Measurements from ENCODE around the gene PTTG1IP.

The PTTG1IP gene

DNA sequence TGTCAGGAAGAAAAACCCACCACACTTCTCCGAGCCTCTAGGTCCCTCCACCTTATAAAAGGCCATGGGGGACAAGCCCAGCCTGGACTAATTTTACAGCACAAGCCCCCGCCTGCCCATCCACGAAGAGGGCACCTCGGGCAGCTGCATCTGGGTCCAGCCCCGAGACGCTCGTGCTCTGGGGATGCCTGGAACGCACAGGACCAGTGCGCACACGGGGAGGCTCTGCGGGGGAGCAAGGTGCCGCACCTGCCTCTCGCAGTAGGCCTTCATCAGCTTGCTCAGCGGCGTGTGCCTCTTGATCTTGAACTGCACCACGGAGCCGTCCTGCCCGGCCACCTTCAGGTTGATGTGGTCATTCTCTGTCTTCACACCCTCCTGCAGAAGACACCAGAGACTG lies 59.8 kb downstream of the PTTG1IP start:
- Histone ChIP-seq H3K27ac (ENCODE audit: insufficient read depth, low read depth, low read length, poor library complexity, severe bottlenecking) (no peak overlapping the region), H3K9me3 (ENCODE audit: control insufficient read depth, low read length) (no peaks in the 10 kb centered on the region), H3K4me3 (ENCODE audit: insufficient read depth, low read depth, low read length) (no peak overlapping the region), H3K36me3 (ENCODE audit: control insufficient read depth, insufficient read depth, low read length) (peaks cover 9% of the 10 kb centered on the region), H3K4me1 (ENCODE audit: control insufficient read depth, insufficient read depth, low read length) (no peaks in the 10 kb centered on the region), H3K27me3 (ENCODE audit: control insufficient read depth, insufficient read depth, low read length, poor library complexity, severe bottlenecking) (no peaks in the 10 kb centered on the region)
- 92 to 93% methylated on average over 18 of the region's 18 CpGs for WGBS, 2 experiments

DNA sequence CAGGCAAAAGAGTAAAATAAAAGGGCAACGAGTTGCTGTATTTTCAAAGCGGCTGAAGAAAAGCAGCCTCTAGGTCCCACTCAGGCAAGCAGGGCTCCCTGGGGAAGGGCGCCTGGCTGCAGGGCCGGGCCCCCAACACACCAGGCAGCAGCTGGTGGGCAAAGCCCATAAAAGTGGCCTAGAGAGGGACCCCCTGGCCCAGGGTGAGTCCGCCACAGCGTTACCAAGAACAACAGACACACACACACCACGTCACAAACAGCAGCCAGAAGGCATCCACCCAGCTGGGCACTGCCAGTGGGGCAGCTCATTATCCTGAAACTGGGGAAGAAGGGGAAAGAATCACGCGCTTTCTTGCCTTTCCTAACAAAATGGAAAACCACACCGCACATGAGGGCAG lies 60.3 kb downstream of the PTTG1IP start:
- no peaks in the 10 kb centered on the region for H3K4me1 ChIP-seq (ENCODE audit: control insufficient read depth, insufficient read depth, low read length)
- H3K4me3 ChIP-seq (ENCODE audit: insufficient read depth, low read depth, low read length) = no peak overlapping the region
- no peaks in the 10 kb centered on the region for H3K9me3 ChIP-seq (ENCODE audit: control insufficient read depth, low read length)
- H3K36me3 ChIP-seq (ENCODE audit: control insufficient read depth, insufficient read depth, low read length) = peaks cover 13% of the 10 kb centered on the region
- 93 to 94% methylated on average over 10 of the region's 10 CpGs for WGBS, 2 experiments
- H3K27me3 ChIP-seq (ENCODE audit: control insufficient read depth, insufficient read depth, low read length, poor library complexity, severe bottlenecking) = no peaks in the 10 kb centered on the region
- no peak overlapping the region for H3K27ac ChIP-seq (ENCODE audit: insufficient read depth, low read depth, low read length, poor library complexity, severe bottlenecking)

DNA sequence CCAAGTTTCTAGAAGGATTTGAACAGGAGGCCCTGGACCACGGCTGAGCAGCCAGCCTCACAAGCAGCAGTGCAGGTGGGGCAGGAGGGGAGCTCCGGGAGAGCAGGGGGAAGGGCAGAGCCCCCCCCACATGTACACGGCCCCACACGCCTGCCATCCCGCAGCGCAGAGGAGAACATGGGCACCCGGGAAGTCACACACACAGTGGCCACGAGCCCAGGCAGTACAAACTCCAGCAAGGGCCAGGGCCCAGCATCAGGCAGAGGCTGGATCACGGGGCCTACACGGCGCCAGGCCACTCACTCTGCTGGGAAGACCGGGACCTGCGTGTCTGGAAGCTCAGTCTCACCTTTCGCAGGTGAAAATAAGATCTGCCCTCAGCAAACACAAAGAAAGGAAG lies 60.9 kb downstream of the PTTG1IP start:
- Histone ChIP-seq H3K27me3 (ENCODE audit: control insufficient read depth, insufficient read depth, low read length, poor library complexity, severe bottlenecking) (no peaks in the 10 kb centered on the region), H3K27ac (ENCODE audit: insufficient read depth, low read depth, low read length, poor library complexity, severe bottlenecking) (no peak overlapping the region), H3K36me3 (ENCODE audit: control insufficient read depth, insufficient read depth, low read length) (peaks cover 16% of the 10 kb centered on the region), H3K9me3 (ENCODE audit: control insufficient read depth, low read length) (no peaks in the 10 kb centered on the region), H3K4me3 (ENCODE audit: insufficient read depth, low read depth, low read length) (no peak overlapping the region), H3K4me1 (ENCODE audit: control insufficient read depth, insufficient read depth, low read length) (no peaks in the 10 kb centered on the region)
- 93 to 94% methylated on average over 14 of the region's 14 CpGs for WGBS, 2 experiments

DNA sequence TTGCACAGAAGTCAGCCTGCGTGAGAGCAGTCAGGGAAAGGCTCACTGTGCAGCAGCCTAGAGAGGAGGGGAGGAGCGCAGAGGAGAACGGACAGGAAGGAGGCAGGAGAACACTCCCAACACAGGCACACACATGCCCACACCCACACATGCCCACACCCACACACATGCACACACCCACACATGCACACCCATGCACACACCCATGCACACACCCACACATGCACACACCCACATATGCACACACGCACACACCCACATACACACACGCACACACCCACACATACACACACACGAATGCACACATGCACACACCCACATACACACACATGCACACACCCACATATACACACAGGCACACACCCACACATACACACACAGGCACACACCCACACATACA lies 62.7 kb downstream of the PTTG1IP start:
- H3K27me3 ChIP-seq (ENCODE audit: control insufficient read depth, insufficient read depth, low read length, poor library complexity, severe bottlenecking) = no peaks in the 10 kb centered on the region
- H3K9me3 ChIP-seq (ENCODE audit: control insufficient read depth, low read length) = no peaks in the 10 kb centered on the region
- H3K36me3 ChIP-seq (ENCODE audit: control insufficient read depth, insufficient read depth, low read length) = peaks cover 31% of the 10 kb centered on the region
- no peak overlapping the region for H3K4me3 ChIP-seq (ENCODE audit: insufficient read depth, low read depth, low read length)
- WGBS, 2 experiments = 82 to 92% methylated on average over 5 to 6 of the region's 6 CpGs
- no peak overlapping the region for H3K27ac ChIP-seq (ENCODE audit: insufficient read depth, low read depth, low read length, poor library complexity, severe bottlenecking)
- H3K4me1 ChIP-seq (ENCODE audit: control insufficient read depth, insufficient read depth, low read length) = no peaks in the 10 kb centered on the region

DNA sequence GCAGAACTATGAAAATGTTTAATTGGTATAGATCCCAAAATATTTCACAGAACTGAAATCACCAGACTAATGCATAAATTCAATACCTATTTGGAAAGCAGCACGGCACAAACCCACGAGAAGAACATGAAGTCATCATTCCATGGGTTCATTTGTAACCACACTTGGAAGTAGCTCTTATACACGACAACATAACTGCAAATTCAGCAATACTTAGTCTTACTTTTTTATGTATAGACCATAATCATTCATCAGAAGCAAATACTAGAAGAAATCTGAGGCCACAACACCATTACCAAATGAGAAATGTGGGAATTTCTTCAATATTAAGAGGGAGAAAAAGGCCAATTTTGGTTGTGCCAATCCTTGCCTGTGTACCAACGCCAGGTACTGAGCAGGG lies 67.6 kb downstream of the PTTG1IP start:
- Histone ChIP-seq H3K4me1 (ENCODE audit: control insufficient read depth, insufficient read depth, low read length) (no peaks in the 10 kb centered on the region), H3K36me3 (ENCODE audit: control insufficient read depth, insufficient read depth, low read length) (peaks cover 41% of the 10 kb centered on the region), H3K9me3 (ENCODE audit: control insufficient read depth, low read length) (no peaks in the 10 kb centered on the region), H3K4me3 (ENCODE audit: insufficient read depth, low read depth, low read length) (no peak overlapping the region), H3K27ac (ENCODE audit: insufficient read depth, low read depth, low read length, poor library complexity, severe bottlenecking) (no peak overlapping the region), H3K27me3 (ENCODE audit: control insufficient read depth, insufficient read depth, low read length, poor library complexity, severe bottlenecking) (no peaks in the 10 kb centered on the region)
- WGBS, 2 experiments = 94 to 98% methylated on average over 4 of the region's 4 CpGs

DNA sequence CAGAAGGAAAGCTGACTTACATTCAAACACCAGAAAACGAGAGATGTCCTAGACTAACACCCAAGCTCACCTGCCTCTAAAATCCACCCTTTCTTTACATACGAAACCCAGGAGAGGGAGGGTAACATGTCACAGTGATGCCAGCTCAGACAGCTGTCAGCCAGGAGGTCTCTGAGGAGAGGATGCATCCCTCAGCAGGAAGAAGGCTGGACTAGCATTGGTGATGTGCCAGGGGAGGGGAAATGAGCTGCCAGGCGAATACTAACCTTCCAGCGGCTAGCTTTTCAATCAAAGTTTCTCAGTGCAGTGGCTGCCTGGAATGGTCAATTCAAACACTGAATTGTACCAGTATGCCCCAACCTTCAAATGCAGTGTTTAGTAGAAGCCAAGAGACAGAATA lies 68.3 kb downstream of the PTTG1IP start:
- H3K4me3 ChIP-seq (ENCODE audit: insufficient read depth, low read depth, low read length) = no peak overlapping the region
- WGBS, 2 experiments = 84 to 96% methylated on average over 4 of the region's 4 CpGs
- H3K27me3 ChIP-seq (ENCODE audit: control insufficient read depth, insufficient read depth, low read length, poor library complexity, severe bottlenecking) = no peaks in the 10 kb centered on the region
- peaks cover 5% of the 10 kb centered on the region for H3K4me1 ChIP-seq (ENCODE audit: control insufficient read depth, insufficient read depth, low read length)
- H3K27ac ChIP-seq (ENCODE audit: insufficient read depth, low read depth, low read length, poor library complexity, severe bottlenecking) = no peak overlapping the region
- peaks cover 38% of the 10 kb centered on the region for H3K36me3 ChIP-seq (ENCODE audit: control insufficient read depth, insufficient read depth, low read length)
- H3K9me3 ChIP-seq (ENCODE audit: control insufficient read depth, low read length) = no peaks in the 10 kb centered on the region

DNA sequence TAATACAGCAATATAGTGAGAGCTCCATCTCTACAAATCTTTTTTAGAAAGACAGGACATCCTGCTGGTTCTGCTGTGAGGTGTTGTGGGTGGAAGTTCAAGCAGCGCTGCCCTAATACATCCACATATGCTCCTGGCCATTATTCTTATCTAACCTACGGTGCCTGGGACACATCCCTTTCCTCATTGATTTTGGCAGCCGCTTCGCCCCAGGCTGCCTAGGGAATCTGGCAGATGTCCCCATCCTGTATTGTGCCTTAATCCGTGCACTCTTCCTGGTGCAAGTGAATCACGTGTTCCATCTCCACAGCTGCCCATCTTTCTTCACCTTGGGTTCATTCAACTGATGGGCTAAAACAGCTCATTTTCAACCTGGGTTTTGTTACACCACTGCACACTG lies 68.7 kb downstream of the PTTG1IP start:
- 91 to 96% methylated on average over 6 of the region's 6 CpGs for WGBS, 2 experiments
- H3K27ac ChIP-seq (ENCODE audit: insufficient read depth, low read depth, low read length, poor library complexity, severe bottlenecking) = no peak overlapping the region
- peaks cover 36% of the 10 kb centered on the region for H3K36me3 ChIP-seq (ENCODE audit: control insufficient read depth, insufficient read depth, low read length)
- no peak overlapping the region for H3K4me3 ChIP-seq (ENCODE audit: insufficient read depth, low read depth, low read length)
- H3K27me3 ChIP-seq (ENCODE audit: control insufficient read depth, insufficient read depth, low read length, poor library complexity, severe bottlenecking) = no peaks in the 10 kb centered on the region
- H3K9me3 ChIP-seq (ENCODE audit: control insufficient read depth, low read length) = no peaks in the 10 kb centered on the region
- peaks cover 5% of the 10 kb centered on the region for H3K4me1 ChIP-seq (ENCODE audit: control insufficient read depth, insufficient read depth, low read length)

DNA sequence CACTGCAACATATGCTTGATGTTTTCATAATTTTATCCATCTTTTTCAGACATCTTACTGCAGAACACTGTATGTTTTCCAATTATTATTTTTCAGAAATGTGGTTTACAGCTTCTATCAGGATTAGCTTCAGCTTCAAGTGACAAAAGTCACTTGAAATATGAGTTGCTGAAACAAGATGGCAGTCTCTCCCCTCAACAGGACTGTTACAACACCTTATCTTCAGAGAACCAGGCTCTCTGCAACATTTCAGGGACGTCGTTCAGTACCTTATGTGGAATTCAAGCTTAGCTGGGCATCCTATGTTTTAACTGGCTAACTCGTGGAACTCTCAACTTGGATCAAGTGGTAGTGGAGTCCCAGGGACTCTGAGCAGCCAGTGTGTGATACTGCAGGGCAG lies 69.8 kb downstream of the PTTG1IP start:
- no peak overlapping the region for H3K4me3 ChIP-seq (ENCODE audit: insufficient read depth, low read depth, low read length)
- H3K36me3 ChIP-seq (ENCODE audit: control insufficient read depth, insufficient read depth, low read length) = peaks cover 32% of the 10 kb centered on the region
- peaks cover 5% of the 10 kb centered on the region for H3K4me1 ChIP-seq (ENCODE audit: control insufficient read depth, insufficient read depth, low read length)
- H3K27ac ChIP-seq (ENCODE audit: insufficient read depth, low read depth, low read length, poor library complexity, severe bottlenecking) = no peak overlapping the region
- H3K9me3 ChIP-seq (ENCODE audit: control insufficient read depth, low read length) = no peaks in the 10 kb centered on the region
- 89 to 94% methylated on average over 3 of the region's 3 CpGs for WGBS, 2 experiments
- no peaks in the 10 kb centered on the region for H3K27me3 ChIP-seq (ENCODE audit: control insufficient read depth, insufficient read depth, low read length, poor library complexity, severe bottlenecking)

DNA sequence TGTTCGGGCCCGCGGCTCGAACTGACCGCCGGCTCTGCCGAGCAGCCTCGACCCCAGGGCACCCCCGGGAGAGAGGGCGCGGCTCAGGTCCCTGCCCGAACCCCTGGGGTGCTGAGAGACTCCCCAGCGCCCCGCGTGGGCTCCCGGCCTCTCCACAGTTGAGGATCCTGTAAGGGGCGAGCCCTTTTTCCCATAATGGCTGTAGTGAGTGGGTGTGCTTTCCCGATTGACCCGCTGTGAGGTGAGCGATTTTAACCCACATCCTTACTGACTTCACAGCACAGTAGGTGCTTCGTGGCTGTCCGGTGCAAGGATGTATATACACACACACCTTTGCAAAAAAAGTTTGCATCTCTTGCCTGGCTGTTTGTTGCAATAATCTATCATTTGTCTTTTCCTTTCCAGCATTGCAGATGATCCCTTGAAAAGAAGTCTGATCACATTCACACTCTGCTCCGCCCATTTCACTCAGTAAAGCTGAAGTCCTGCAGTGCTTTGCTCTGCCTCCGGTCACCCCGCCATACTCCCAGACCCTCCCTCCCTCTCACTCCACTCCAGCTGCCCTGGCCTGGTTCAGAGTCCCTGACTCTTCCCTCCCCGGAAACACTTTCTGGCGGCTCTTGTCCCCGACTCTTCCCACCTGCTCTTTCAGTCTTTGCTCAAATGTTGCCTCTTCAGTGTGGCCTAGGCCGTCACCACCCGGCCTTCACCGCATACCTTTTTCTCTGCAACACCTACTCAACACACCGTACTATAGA lies 70.9 kb downstream of the PTTG1IP start:
- H3K27me3 ChIP-seq (ENCODE audit: control insufficient read depth, insufficient read depth, low read length, poor library complexity, severe bottlenecking) = no peaks in the 10 kb centered on the region
- peak overlapping the region; percentile 91 for H3K4me3 ChIP-seq (ENCODE audit: insufficient read depth, low read depth, low read length)
- no peaks in the 10 kb centered on the region for H3K9me3 ChIP-seq (ENCODE audit: control insufficient read depth, low read length)
- WGBS, 2 experiments = 16 to 18% methylated on average over 32 of the region's 32 CpGs
- H3K27ac ChIP-seq (ENCODE audit: insufficient read depth, low read depth, low read length, poor library complexity, severe bottlenecking) = no peak overlapping the region
- H3K4me1 ChIP-seq (ENCODE audit: control insufficient read depth, insufficient read depth, low read length) = peaks cover 5% of the 10 kb centered on the region
- H3K36me3 ChIP-seq (ENCODE audit: control insufficient read depth, insufficient read depth, low read length) = peaks cover 28% of the 10 kb centered on the region

DNA sequence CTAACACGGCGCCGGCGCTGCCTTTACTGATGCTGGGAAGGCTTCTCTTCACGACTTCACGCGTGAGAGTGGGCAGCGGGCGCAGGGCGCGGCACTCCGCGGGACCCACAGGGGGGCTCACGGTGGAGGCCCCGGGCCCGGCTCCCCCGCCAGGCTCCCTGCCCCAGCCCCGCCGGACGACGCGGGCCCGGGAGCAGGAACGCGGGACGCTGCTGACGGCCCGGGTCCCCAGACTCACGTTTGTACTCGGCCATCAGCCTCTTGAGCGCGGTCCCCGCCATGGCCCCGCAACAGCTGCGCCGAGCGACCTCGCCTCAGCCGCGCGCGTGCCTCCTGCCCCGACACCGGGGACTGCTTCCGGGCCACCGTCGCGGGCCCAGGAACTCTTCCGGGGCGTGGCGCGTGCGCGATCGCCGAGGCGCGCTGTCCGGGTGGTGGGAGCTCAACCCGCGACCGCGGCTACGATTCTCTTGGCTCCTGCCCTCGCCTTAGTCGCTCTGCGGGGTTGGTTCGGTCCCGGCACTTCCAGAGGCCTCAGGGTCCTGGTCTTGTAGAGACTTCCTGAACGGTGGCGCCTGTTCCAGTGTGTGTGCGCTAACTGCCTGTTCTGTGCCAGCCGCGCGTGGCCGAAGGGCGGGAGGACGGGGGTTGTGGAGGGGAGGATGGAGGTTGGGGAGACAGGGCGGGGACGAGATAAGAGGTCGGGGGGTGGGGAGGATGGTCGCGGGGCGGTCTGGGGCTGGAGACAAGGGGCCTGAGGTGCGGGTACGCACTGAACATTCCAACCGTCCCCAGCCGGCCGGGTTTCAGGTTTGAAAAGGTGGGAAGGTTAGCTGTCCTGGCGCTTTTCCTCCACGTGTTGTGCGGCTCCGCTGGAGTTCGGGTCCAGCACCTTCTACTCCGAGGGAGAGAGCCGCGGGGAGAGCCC lies 71.8 kb downstream of the PTTG1IP start, which contains the start of gene UBE2G2:
UBE2G2 (minus strand) TSS at position 353 of the 928 bp plus-strand sequence; CDS start at position 281, 72 bp downstream.
- no peaks in the 10 kb centered on the region for H3K27me3 ChIP-seq (ENCODE audit: control insufficient read depth, insufficient read depth, low read length, poor library complexity, severe bottlenecking)
- H3K36me3 ChIP-seq (ENCODE audit: control insufficient read depth, insufficient read depth, low read length) = peaks cover 22% of the 10 kb centered on the region
- H3K9me3 ChIP-seq (ENCODE audit: control insufficient read depth, low read length) = no peaks in the 10 kb centered on the region
- H3K27ac ChIP-seq (ENCODE audit: insufficient read depth, low read depth, low read length, poor library complexity, severe bottlenecking) = peak within 1 kb of the TSS; percentile 73
- H3K4me1 ChIP-seq (ENCODE audit: control insufficient read depth, insufficient read depth, low read length) = peaks cover 5% of the 10 kb centered on the region
- WGBS, 2 experiments = 0% methylated on average over 97 of the region's 97 CpGs
- H3K4me3 ChIP-seq (ENCODE audit: insufficient read depth, low read depth, low read length) = peak within 1 kb of the TSS; percentile 91

Data from ectodermal cell (in vitro differentiated cells).